VCaP (cell line): ENCODE measurements around the gene GOLGA8O.
"Not testable (repeated sequence)": the region's sequence is repeated elsewhere in the genome, so short reads cannot be mapped to it uniquely, and the experiment has no call there.

Experiments used
- H3K27ac ChIP-seq: fragments of 450-650 bp; 2 replicates; pipeline ENCODE4 v1.5.1; 2017

Gene GOLGA8O, protein sequence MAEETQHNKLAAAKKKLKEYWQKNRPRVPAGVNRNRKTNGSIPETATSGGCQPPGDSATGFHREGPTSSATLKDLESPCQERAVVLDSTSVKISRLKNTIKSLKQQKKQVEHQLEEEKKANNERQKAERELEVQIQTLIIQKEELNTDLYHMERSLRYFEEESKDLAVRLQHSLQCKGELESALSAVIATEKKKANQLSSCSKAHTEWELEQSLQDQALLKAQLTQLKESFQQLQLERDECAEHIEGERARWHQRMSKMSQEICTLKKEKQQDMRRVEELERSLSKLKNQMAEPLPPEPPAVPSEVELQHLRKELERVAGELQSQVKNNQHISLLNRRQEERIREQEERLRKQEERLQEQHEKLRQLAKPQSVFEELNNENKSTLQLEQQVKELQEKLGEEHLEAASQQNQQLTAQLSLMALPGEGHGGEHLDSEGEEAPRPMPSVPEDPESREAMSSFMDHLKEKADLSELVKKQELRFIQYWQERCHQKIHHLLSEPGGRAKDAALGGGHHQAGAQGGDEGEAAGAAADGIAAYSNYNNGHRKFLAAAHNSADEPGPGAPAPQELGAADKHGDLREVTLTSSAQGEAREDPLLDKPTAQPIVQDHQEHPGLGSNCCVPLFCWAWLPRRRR

DNA sequence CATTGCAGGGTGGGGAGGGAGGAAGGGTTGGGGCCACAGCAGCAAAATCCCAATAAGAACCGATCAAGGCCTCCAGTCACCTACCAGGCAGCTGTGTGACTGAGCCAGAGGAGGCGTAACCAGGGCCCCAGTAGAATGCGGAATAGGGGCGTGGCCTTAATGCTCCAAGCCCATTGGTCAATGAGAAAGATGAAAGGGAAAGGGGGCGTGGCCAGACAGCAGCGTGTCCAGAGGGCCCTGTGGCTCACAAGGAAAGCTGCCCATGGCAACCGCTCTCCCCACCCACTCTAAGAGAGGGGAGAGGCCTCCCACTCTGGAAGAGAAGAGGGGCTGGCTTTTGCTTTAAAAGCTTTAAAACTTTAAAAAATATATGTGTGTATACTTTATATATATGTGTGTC, at the start of gene GOLGA8O:
Gene GOLGA8O (minus strand): TSS at position 101 of the 400 bp plus-strand sequence. CDS start 98 bp downstream, at position 3.
- H3K27ac ChIP-seq, result not testable (repeated sequence)

DNA sequence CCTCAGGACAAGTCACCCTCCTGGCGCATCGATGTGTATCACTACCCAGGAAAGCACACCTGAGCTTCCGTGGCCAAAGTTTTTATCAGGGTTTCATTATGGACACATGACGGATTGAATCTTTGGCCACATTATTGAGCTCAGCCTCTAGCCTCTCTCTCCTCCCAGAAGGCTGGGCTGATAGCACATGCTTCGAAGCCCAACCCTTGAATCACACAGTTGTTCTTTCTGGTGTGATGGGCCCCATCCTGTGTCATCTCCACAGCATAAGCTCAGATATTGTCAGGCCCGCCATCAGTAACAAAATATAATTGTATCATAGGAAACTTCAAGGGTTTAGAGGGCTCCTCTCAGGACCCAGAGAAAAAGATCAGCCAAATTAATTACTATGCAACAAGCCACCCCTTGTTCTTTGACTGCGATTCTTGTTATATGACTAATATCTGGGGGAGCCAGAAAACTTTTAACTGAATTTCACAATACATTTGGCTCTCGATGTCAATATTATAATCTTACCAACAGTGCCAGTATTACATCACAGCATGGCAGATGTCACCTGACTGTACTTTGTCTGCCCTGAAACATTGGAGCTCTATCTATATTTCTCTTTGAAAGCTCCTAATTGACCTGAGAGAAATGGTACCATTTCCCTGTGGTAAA, 48.8 kb upstream of the GOLGA8O start:
- not testable (repeated sequence) for H3K27ac ChIP-seq

DNA sequence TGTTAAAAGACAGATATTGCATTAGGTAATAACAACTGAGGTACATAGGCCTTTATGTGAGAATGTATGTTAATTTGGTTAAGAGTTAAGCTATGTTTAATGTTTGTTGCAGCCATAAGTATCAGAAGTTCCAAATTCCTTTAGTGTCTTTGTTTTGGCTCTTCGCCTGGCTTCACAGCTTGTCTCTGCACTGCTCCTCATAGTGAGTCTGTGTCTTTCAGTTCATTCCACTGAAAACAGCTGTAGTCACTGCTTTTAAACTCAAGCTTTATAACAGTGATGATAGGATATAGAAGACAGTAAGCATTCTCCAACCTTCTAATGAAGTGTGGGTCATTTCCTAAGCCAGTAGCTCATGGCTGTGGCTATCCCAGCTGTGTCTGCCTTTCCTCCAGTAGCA, 47.5 kb upstream of the GOLGA8O start:
- H3K27ac ChIP-seq, result not testable (repeated sequence)

DNA sequence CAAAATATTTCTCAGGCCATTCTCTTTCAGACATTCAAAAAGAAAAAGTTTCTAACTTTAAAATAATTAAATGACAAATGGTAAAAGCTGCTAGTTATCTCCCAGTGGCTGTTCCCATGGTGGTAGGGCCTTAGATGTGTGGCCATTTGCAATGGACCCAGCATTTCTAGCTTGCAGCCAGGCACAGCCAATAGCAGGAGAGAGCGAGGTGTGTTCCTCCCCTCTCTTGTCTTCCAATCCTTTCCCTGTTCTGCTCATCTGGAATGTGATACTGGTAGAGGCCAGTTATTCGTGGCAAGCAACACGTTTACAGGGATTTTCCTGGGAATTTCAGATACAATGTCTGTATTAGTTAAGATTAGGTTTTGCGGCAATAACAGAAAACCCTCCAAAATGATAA, 37.3 kb upstream of the GOLGA8O start:
- not testable (repeated sequence) for H3K27ac ChIP-seq

DNA sequence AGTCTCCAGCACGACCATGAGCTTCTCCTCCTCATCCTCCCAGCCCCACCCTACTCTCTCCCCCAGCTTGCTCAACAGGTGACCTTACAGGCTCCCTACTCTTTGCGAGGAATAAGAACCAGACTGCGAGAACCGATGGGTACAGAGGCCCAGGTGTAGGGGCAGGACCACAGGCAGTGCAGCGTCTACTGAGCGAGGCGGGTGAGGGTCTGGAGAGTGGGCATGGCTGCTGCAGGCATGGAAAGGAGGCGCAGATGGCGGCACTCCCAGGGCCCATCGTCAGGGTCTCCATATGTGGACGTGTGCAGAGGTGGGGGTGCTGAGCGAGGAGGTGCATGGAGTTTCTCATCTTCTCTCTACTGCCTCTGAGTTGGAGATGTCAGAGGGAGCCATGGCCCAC, 31.0 kb upstream of the GOLGA8O start:
- H3K27ac ChIP-seq, result not testable (repeated sequence)

DNA sequence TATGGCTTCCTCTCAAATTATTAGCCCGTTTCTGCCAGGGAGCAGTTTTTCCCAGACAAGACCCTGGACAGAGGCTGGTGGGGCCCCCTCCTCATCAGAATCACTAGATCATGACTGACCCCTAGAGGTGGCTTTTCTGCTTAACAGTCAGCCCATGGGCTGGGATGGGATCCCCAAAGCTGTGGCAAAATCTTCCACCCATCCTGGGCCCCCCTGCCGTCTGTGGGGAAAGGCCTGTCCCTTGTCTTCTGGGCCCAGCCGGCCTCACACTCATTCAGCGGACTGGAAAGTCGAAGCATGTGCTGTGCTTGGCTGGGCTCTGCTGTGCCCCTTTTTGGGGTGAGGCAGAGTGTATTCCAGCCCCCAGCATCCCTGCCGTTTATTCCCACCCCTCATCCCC, 27.9 kb upstream of the GOLGA8O start:
- not testable (repeated sequence) for H3K27ac ChIP-seq

DNA sequence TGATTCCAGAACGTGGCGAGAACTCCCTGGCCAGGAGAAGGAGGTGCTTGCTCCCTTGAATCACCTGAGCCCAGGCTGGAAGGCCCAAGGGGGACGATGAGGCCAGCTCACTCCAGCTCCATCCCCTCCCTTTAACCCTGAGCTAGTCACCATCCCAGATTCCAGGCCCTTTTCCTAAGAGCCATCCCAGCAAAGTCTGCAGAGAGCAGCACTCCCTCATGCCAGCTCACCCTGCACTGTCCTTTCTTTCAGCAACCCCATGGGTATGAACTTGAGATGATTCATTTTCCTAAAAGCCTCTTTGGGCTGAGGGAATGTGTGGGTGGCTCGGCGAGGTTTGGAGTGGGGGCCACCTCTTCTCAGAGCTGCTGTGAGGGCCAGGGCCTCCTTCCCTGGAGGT, 26.2 kb upstream of the GOLGA8O start:
- not testable (repeated sequence) for H3K27ac ChIP-seq

DNA sequence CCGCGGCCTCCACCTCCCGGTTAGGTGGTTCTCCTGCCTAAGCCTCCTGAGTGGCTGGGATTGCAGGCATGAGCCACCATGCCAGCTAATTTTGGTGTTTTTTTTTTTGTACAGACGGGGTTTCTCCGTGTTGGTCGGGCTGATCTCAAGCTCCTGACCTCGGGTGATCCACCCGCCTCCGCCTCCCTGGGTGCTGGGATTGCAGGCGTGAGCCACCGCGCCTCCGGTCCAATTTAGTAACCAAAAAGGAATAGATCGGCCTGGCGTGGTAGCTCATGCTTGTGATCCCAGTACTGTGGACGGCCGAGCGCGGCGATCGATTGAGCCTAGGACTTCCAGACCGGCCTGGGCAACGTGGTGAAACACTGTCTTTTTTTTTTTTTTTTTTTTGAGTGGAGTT, 12.6 kb upstream of the GOLGA8O start:
- not testable (repeated sequence) for H3K27ac ChIP-seq

DNA sequence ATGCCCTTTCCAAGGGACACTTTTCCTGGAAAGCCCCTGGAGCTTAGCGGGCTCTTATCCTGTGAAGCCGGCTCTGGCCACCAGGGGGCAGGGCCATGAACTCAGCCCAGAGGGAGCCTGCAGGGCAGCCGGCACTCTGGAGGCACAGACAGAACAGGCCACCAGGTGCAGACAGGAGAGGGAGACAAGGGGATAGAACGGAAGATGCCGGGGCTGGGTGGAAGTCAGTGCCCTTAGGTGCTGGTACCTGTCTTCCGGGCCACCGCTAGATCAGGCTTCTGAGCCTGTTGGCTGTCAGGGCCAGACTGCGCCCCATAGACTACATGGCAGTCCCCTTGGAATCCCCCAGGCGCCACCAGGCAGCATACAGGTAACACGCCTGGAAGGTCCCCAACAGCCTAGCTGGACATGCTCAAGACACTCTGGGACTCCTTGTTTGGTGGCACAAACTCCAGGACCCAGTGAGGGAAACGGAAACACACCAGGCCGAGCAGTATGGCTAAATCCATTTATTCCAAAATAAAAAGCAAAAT, 14.9 kb downstream of the GOLGA8O start:
- not testable (repeated sequence) for H3K27ac ChIP-seq

DNA sequence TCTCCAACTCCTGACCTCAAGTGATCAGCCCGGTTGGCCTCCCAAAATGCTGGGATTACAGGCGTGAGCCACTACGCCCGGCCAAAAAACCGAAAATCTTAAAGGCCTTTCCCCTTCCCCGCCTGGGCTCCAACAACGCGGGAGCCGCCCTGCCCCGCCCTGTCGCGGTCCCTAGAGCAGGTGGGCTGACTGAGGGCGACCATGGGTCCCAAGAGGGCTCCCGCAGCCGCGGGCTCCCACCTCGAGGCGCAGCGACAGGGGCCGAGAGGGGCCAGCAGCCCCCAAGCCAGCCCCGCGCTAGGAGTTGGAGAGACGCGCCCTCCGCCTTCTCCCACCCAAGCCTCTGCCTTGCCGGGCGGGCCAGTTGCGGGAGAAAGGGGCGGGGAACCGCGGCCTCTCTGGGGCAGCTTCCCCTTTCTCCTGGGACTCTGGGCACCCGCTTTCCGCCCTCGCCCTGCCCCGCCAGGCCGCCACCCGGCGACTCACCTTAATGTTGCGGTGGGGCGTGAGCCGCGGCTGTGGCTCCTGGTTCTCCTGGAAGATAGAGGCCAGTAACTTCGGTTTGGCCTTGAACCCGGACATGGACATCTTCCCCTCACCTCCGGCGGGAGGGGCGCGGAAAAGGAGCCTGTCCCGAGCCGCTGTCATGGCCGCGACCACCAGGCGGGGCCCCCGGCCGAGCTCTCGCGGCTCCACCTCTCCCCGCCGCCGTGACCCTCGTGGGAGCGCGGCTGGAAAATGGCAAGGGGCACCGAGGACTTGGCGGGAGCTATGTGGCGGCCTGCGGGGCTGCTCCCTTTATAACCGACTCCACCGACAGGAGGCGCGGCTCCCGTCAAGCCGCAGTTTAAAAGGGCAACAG, 21.1 kb downstream of the GOLGA8O start:
- not testable (repeated sequence) for H3K27ac ChIP-seq

DNA sequence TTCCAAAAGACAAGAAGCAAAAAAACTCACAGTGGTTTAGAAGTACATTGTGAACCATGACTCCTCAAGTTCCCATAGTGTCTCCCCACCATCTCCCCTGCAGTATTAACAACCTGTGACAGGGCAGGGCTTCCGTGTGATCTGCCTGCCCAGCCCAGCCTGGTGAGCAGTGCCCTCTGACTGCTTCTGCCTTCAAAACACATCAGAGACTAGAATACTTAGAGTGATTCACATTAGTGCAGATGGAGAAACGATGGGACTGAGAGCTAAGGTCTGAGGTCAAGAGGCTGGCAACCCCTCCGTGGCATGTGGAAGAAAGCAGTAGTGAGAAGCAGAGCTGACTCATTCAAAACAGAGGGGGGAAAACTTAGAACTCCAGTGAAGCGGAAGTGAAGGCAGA, 27.8 kb downstream of the GOLGA8O start:
- H3K27ac ChIP-seq, result not testable (repeated sequence)

DNA sequence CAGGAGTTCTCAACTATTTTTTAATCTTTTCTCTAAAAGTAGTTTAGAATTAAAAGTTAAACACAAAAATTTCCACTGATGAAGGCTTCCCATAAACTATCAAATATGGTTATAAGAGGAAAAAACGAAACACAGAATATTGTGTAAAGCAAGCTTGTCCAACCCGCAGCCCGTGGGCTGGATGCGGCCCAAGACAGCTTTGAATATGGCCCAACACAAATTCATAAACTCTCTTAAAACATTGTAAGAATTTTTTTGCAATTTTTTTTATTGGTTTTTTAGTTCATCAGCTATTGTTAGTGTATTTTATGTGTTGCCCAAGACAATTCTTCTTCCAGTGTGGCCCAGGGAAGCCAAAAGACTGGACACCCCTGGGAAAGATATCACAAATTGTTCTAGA, 28.9 kb downstream of the GOLGA8O start:
- H3K27ac ChIP-seq, result not testable (repeated sequence)

DNA sequence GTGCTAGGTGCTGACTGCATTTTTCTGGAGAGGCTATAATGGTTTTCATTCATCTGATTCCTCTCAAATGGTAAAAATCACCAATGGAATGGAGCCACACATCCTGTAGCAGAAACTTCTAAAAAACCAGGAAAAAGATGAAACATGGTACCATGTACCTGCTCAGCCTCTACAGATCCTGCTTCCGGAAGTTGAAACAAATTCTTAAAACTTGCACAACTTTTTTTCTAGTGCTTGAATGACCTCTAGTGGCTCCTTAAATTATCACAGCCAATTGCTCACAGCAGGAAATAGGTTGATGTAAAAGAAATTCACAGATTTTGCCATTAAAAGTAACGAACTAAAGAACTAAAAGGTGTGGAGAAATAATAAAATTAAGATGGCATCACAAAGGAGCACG, 47.5 kb downstream of the GOLGA8O start:
- not testable (repeated sequence) for H3K27ac ChIP-seq

DNA sequence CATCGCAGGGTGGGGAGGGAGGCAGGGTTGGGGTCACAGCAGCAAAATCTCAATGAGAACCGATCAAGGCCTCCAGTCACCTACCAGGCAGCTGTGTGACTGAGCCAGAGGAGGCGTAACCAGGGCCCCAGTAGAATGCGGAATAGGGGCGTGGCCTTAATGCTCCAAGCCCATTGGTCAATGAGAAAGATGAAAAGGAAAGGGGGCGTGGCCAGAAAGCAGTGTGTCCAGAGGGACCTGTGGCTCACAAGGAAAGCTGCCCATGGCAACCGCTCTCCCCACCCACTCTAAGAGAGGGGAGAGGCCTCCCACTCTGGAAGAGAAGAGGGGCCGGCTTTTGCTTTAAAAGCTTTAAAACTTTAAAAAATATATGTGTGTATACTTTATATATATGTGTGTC, 52.2 kb downstream of the GOLGA8O start, which contains the start of gene GOLGA8K:
Gene GOLGA8K (minus strand): TSS at position 101 of the 400 bp plus-strand sequence. CDS start 98 bp downstream, at position 3.
- H3K27ac ChIP-seq, result not testable (repeated sequence)

DNA sequence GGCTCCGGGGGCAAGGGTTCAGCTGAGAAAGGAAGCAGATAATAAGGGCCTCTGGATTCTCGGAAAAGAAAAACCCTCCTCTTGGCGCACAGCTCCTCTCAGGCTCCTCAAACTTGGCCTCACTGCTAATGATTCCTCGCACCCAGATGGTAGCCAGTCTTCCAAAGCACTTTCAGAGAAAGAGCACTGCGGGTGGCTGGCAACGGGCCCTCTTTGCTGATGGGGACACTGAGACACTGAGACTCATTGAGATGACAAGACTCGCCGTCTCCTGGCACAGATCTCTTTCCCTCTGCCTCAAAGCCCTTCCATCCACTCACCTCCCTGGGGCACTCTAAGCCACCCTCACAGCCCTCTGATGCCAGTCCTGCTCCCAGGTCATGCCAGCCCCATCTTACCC, 58.9 kb downstream of the GOLGA8O start:
- not testable (repeated sequence) for H3K27ac ChIP-seq
